ENCODE data around the gene TBC1D10A. TPM values are rescaled to one million over a fixed set of nuclear protein-coding genes. Genes with fewer than 3 reads are reported as not detected.
A peak's percentile ranks its signal among the peaks of the same experiment; 100 is the strongest.

The TBC1D10A gene
- total RNA-seq, 2 experiments from 2014 or later: 32.2 to 48.1 TPM

- CTCF ChIA-PET: interaction anchor here (0.6 to 7.4 kb wide), 8 partner anchors 11 to 63 kb away, joined by 3 to 81 read pairs (median 4); partner anchors contain the start of genes CASTOR1 and RNF215
- no peak for ATAC-seq
- H3K4me1 Mint-ChIP-seq: peaks cover 51% of the 10 kb centered on the region
- H3K27me3 Mint-ChIP-seq: no peaks in the 10 kb centered on the region
- peak overlapping the region; percentile 80 for H3K27ac Mint-ChIP-seq
- H3K36me3 Mint-ChIP-seq: peaks cover 35% of the 10 kb centered on the region
- DNase-seq: peak; percentile 87
- no peaks in the 10 kb centered on the region for H3K9me3 Mint-ChIP-seq (ENCODE audit: low read depth)
- peak overlapping the region; percentile 88 for H3K4me3 Mint-ChIP-seq
Observed at GRCh38 chr22:30324014-30324730, 2.6 kb downstream of the TBC1D10A start.

- Mint-ChIP-seq H3K27me3 (no peaks in the 10 kb centered on the region), H3K9me3 (ENCODE audit: low read depth) (no peaks in the 10 kb centered on the region), H3K4me1 (peaks cover 59% of the 10 kb centered on the region), H3K4me3 (no peak overlapping the region), H3K36me3 (peaks cover 39% of the 10 kb centered on the region), H3K27ac (no peak overlapping the region)
- ATAC-seq: no peak
- CTCF ChIA-PET: interaction anchor here (1.8 to 7.4 kb wide), 4 partner anchors 10 to 64 kb away, joined by 4 to 81 read pairs (median 22); partner anchors contain the start of genes CASTOR1 and RNF215
- DNase-seq: no peak
Observed at GRCh38 chr22:30323246-30323645, 3.5 kb downstream of the TBC1D10A start.

- H3K27me3 Mint-ChIP-seq: no peaks in the 10 kb centered on the region
- no peak overlapping the region for H3K27ac Mint-ChIP-seq
- H3K36me3 Mint-ChIP-seq: peaks cover 41% of the 10 kb centered on the region
- peaks cover 58% of the 10 kb centered on the region for H3K4me1 Mint-ChIP-seq
- no peak overlapping the region for H3K4me3 Mint-ChIP-seq
- no peaks in the 10 kb centered on the region for H3K9me3 Mint-ChIP-seq (ENCODE audit: low read depth)
- CTCF ChIA-PET: no interaction called here
- DNase-seq: no peak
- no peak for ATAC-seq
Observed at GRCh38 chr22:30321461-30321860, 5.3 kb downstream of the TBC1D10A start.

GRCh38 chr22:30320021-30320556, 6.7 kb downstream of the TBC1D10A start:
- H3K27me3 Mint-ChIP-seq: no peaks in the 10 kb centered on the region
- ATAC-seq (no peak), DNase-seq (no peak)
- peaks cover 64% of the 10 kb centered on the region for H3K4me1 Mint-ChIP-seq
- H3K9me3 Mint-ChIP-seq (ENCODE audit: low read depth): no peaks in the 10 kb centered on the region
- peaks cover 42% of the 10 kb centered on the region for H3K36me3 Mint-ChIP-seq
- no peak overlapping the region for H3K4me3 Mint-ChIP-seq
- H3K27ac Mint-ChIP-seq: no peak overlapping the region
- CTCF ChIA-PET: interaction anchor here (1.8 kb wide), 1 partner anchor 31 kb away, joined by 3 read pairs; the partner anchor contains the start of gene CASTOR1

- Mint-ChIP-seq H3K9me3 (ENCODE audit: low read depth) (no peaks in the 10 kb centered on the region), H3K36me3 (peaks cover 30% of the 10 kb centered on the region), H3K4me1 (peaks cover 64% of the 10 kb centered on the region), H3K27ac (no peak overlapping the region), H3K4me3 (no peak overlapping the region), H3K27me3 (no peaks in the 10 kb centered on the region)
- DNase-seq (no peak), ATAC-seq (no peak)
- CTCF ChIA-PET: interaction anchor here (1.8 kb wide), 1 partner anchor 30 kb away, joined by 3 read pairs; the partner anchor contains the start of gene CASTOR1
Observed at GRCh38 chr22:30318799-30319419, 7.8 kb downstream of the TBC1D10A start.

- Mint-ChIP-seq H3K9me3 (ENCODE audit: low read depth) (no peaks in the 10 kb centered on the region), H3K4me3 (no peak overlapping the region), H3K4me1 (peaks cover 64% of the 10 kb centered on the region), H3K27ac (no peak overlapping the region), H3K27me3 (no peaks in the 10 kb centered on the region), H3K36me3 (peaks cover 24% of the 10 kb centered on the region)
- DNase-seq: no peak
- no peak for ATAC-seq
- CTCF ChIA-PET: interaction anchor here (1.6 to 2.0 kb wide), 2 partner anchors 10 to 69 kb away, joined by 4 read pairs; partner anchors contain the start of gene RNF215
Observed at GRCh38 chr22:30317778-30318177, 9.0 kb downstream of the TBC1D10A start.

- Mint-ChIP-seq H3K27me3 (no peaks in the 10 kb centered on the region), H3K4me1 (peaks cover 74% of the 10 kb centered on the region), H3K36me3 (peaks cover 24% of the 10 kb centered on the region), H3K4me3 (no peak overlapping the region), H3K27ac (no peak overlapping the region), H3K9me3 (ENCODE audit: low read depth) (no peaks in the 10 kb centered on the region)
- ATAC-seq (no peak), DNase-seq (peak; percentile 51)
- CTCF ChIA-PET: interaction anchor here (1.2 to 2.4 kb wide), 3 partner anchors 27 to 71 kb away, joined by 4 to 15 read pairs (median 6); partner anchors contain the start of genes CASTOR1 and RNF215
Observed at GRCh38 chr22:30315962-30316576, 10.7 kb downstream of the TBC1D10A start.

- ATAC-seq: peak; percentile 54
- DNase-seq: peak; percentile 62
- H3K4me3 Mint-ChIP-seq: no peak overlapping the region
Observed at GRCh38 chr22:30314915-30315314, 11.8 kb downstream of the TBC1D10A start.

GRCh38 chr22:30313527-30314363, 13.0 kb downstream of the TBC1D10A start:
- H3K9me3 Mint-ChIP-seq (ENCODE audit: low read depth): no peaks in the 10 kb centered on the region
- no peak for DNase-seq
- CTCF ChIA-PET: interaction anchor here (0.7 to 4.0 kb wide), 11 partner anchors 8 to 112 kb away, joined by 3 to 37 read pairs (median 4); partner anchors contain the start of genes MTFP1 and TBC1D10A
- H3K27ac Mint-ChIP-seq: peak overlapping the region; percentile 55
- H3K4me1 Mint-ChIP-seq: peaks cover 86% of the 10 kb centered on the region
- peaks cover 13% of the 10 kb centered on the region for H3K36me3 Mint-ChIP-seq
- ATAC-seq: no peak
- H3K4me3 Mint-ChIP-seq: no peak overlapping the region
- H3K27me3 Mint-ChIP-seq: no peaks in the 10 kb centered on the region

More at GRCh38 chr22:30314915-30315314, 11.8 kb downstream of the TBC1D10A start:
- Mint-ChIP-seq H3K4me1 (peaks cover 83% of the 10 kb centered on the region), H3K27me3 (no peaks in the 10 kb centered on the region), H3K27ac (peak overlapping the region; percentile 59), H3K36me3 (peaks cover 20% of the 10 kb centered on the region), H3K9me3 (ENCODE audit: low read depth) (no peaks in the 10 kb centered on the region)
- CTCF ChIA-PET: interaction anchor here (1.0 to 4.0 kb wide), 6 partner anchors 9 to 27 kb away, joined by 3 to 37 read pairs (median 10); partner anchors contain the start of genes CASTOR1 and TBC1D10A

- DNase-seq (no peak), ATAC-seq (no peak)
- Mint-ChIP-seq H3K4me1 (peaks cover 91% of the 10 kb centered on the region), H3K27me3 (no peaks in the 10 kb centered on the region), H3K9me3 (ENCODE audit: low read depth) (no peaks in the 10 kb centered on the region), H3K27ac (peak overlapping the region; percentile 63), H3K4me3 (no peak overlapping the region), H3K36me3 (peaks cover 15% of the 10 kb centered on the region)
- CTCF ChIA-PET: interaction anchor here (1.4 to 4.0 kb wide), 3 partner anchors 10 to 24 kb away, joined by 4 to 37 read pairs (median 4); partner anchors contain the start of gene TBC1D10A
Observed at GRCh38 chr22:30312053-30312452, 14.7 kb downstream of the TBC1D10A start.

- Mint-ChIP-seq H3K4me3 (no peak overlapping the region), H3K27ac (peak overlapping the region; percentile 60), H3K9me3 (ENCODE audit: low read depth) (no peaks in the 10 kb centered on the region), H3K27me3 (no peaks in the 10 kb centered on the region), H3K4me1 (peaks cover 95% of the 10 kb centered on the region), H3K36me3 (peaks cover 15% of the 10 kb centered on the region)
- CTCF ChIA-PET: interaction anchor here (1.3 to 15.0 kb wide), 4 partner anchors 14 to 24 kb away, joined by 3 to 167 read pairs (median 20); partner anchors contain the start of genes CASTOR1 and TBC1D10A
- no peak for DNase-seq
- no peak for ATAC-seq
Observed at GRCh38 chr22:30310881-30311771, 15.6 kb downstream of the TBC1D10A start.

Data from activated CD8-positive, alpha-beta memory T cell treated with anti-CD3 and anti-CD28 coated beads, Interleukin-2, amount 10 ng/mL, durations not matched to agents 7 days and 5 days (primary cell).